Measurements from ENCODE around the gene APBB2. TPM values are rescaled to one million over a fixed set of nuclear protein-coding genes. Genes with fewer than 3 reads are reported as not detected.

Gene APBB2
- total and polyA plus RNA-seq, 4 donors, result 4.8 to 31.5 (median 11.2) TPM

DNA sequence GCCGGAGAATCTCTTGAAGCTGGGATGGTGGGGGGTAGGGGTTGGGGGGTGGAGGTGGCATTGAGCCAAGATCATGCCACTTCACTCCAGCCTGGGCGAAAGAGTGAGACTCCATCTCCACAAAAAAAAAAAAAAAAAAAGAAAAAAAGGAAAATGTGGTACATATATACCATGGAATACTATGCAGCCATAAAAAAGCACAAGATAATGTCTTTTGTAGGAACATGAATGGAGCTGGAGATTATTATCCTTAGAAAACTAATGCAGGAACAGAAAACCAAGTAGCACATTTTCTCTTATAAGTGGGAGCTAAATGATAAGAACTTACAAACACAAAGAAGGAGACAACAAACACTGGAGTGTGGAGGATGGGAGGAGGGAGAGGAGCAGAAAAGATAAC, 188.5 kb downstream of the APBB2 start:
- 93% methylated on average over 2 of the region's 2 CpGs for WGBS
- DNase-seq (ENCODE audit: low spot score), result no peak

More for the DNA sequence above, 188.5 kb downstream of the APBB2 start:
- peaks cover 0 to 2% (median 0%) of the 10 kb centered on the region in 4 donors for H3K4me1 ChIP-seq (ENCODE audit: control insufficient read depth in 4 of 4, insufficient read depth in 4 of 4, low read length in 3 of 4)
- no peak overlapping the region for H3K4me3 ChIP-seq (ENCODE audit: low read depth in 1 of 3, low read length in 3 of 3)
- TF ChIP-seq, protein P1, sequence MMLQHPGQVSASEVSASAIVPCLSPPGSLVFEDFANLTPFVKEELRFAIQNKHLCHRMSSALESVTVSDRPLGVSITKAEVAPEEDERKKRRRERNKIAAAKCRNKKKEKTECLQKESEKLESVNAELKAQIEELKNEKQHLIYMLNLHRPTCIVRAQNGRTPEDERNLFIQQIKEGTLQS (IDR thresholded peaks at IDR 0.05), result no peak
- TF ChIP-seq EGR1 (IDR thresholded peaks at IDR 0.05; ENCODE audit: low read depth in 2 of 2) (no peak), TAF1 (conservative IDR thresholded peaks at IDR 0.05) (no peak), FOXA2 (IDR thresholded peaks at IDR 0.05) (no peak), RAD21 (IDR thresholded peaks at IDR 0.05) (no peak), HNF4A (conservative IDR thresholded peaks at IDR 0.05) (no peak), GABPA (IDR thresholded peaks at IDR 0.05 in 1 of 2, conservative IDR thresholded peaks at IDR 0.05 in 1 of 2) (no peak), RXRA (IDR thresholded peaks at IDR 0.05) (no peak), SP1 (IDR thresholded peaks at IDR 0.05) (no peak), YY1 (IDR thresholded peaks at IDR 0.05) (no peak), FOXA1 (IDR thresholded peaks at IDR 0.05) (no peak), NR2F2 (IDR thresholded peaks at IDR 0.05) (no peak), JUND (IDR thresholded peaks at IDR 0.05) (no peak)
- TF ChIP-seq, protein P2, sequence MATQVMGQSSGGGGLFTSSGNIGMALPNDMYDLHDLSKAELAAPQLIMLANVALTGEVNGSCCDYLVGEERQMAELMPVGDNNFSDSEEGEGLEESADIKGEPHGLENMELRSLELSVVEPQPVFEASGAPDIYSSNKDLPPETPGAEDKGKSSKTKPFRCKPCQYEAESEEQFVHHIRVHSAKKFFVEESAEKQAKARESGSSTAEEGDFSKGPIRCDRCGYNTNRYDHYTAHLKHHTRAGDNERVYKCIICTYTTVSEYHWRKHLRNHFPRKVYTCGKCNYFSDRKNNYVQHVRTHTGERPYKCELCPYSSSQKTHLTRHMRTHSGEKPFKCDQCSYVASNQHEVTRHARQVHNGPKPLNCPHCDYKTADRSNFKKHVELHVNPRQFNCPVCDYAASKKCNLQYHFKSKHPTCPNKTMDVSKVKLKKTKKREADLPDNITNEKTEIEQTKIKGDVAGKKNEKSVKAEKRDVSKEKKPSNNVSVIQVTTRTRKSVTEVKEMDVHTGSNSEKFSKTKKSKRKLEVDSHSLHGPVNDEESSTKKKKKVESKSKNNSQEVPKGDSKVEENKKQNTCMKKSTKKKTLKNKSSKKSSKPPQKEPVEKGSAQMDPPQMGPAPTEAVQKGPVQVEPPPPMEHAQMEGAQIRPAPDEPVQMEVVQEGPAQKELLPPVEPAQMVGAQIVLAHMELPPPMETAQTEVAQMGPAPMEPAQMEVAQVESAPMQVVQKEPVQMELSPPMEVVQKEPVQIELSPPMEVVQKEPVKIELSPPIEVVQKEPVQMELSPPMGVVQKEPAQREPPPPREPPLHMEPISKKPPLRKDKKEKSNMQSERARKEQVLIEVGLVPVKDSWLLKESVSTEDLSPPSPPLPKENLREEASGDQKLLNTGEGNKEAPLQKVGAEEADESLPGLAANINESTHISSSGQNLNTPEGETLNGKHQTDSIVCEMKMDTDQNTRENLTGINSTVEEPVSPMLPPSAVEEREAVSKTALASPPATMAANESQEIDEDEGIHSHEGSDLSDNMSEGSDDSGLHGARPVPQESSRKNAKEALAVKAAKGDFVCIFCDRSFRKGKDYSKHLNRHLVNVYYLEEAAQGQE (IDR thresholded peaks at IDR 0.05), result no peak
- TF ChIP-seq, protein P3, sequence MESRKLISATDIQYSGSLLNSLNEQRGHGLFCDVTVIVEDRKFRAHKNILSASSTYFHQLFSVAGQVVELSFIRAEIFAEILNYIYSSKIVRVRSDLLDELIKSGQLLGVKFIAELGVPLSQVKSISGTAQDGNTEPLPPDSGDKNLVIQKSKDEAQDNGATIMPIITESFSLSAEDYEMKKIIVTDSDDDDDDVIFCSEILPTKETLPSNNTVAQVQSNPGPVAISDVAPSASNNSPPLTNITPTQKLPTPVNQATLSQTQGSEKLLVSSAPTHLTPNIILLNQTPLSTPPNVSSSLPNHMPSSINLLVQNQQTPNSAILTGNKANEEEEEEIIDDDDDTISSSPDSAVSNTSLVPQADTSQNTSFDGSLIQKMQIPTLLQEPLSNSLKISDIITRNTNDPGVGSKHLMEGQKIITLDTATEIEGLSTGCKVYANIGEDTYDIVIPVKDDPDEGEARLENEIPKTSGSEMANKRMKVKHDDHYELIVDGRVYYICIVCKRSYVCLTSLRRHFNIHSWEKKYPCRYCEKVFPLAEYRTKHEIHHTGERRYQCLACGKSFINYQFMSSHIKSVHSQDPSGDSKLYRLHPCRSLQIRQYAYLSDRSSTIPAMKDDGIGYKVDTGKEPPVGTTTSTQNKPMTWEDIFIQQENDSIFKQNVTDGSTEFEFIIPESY (IDR thresholded peaks at IDR 0.05), result no peak
- TF ChIP-seq, protein P4, sequence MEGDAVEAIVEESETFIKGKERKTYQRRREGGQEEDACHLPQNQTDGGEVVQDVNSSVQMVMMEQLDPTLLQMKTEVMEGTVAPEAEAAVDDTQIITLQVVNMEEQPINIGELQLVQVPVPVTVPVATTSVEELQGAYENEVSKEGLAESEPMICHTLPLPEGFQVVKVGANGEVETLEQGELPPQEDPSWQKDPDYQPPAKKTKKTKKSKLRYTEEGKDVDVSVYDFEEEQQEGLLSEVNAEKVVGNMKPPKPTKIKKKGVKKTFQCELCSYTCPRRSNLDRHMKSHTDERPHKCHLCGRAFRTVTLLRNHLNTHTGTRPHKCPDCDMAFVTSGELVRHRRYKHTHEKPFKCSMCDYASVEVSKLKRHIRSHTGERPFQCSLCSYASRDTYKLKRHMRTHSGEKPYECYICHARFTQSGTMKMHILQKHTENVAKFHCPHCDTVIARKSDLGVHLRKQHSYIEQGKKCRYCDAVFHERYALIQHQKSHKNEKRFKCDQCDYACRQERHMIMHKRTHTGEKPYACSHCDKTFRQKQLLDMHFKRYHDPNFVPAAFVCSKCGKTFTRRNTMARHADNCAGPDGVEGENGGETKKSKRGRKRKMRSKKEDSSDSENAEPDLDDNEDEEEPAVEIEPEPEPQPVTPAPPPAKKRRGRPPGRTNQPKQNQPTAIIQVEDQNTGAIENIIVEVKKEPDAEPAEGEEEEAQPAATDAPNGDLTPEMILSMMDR (IDR thresholded peaks at IDR 0.05; ENCODE audit: low read depth, low read length, missing input control), result no peak
- TF ChIP-seq, protein P5, sequence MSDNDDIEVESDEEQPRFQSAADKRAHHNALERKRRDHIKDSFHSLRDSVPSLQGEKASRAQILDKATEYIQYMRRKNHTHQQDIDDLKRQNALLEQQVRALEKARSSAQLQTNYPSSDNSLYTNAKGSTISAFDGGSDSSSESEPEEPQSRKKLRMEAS (IDR thresholded peaks at IDR 0.05), result no peak
- H3K36me3 ChIP-seq (ENCODE audit: control insufficient read depth in 4 of 4, insufficient read depth in 3 of 4, low read depth in 1 of 4, low read length in 3 of 4), result peaks cover 0 to 2% (median 0%) of the 10 kb centered on the region in 4 donors
- no peak overlapping the region for H3K27ac ChIP-seq (ENCODE audit: low read depth in 1 of 2, low read length in 2 of 2)
- H3K27me3 ChIP-seq (ENCODE audit: control insufficient read depth in 4 of 4, insufficient read depth in 4 of 4, low read length in 3 of 4), result no peaks in the 10 kb centered on the region
- no peak overlapping the region for H3K9ac ChIP-seq (ENCODE audit: low read depth in 1 of 2, low read length in 2 of 2)
- peaks cover 0 to 13% (median 7%) of the 10 kb centered on the region in 4 donors for H3K9me3 ChIP-seq (ENCODE audit: control insufficient read depth in 4 of 4, low read length in 3 of 4)

Measured in liver (tissue), 9 donors.